B cell (primary cell): Measurements from ENCODE around the gene SPRYD3. TPM values are rescaled to one million over a fixed set of nuclear protein-coding genes. Genes with fewer than 3 reads are reported as not detected.

ENCODE experiments used
- ATAC-seq: fragments of 200-7000 bp; cut with Tn5 transposase; one replicate; pipeline ENCODE4 v1.10.0; 2021; ENCODE audit warnings: low read depth, mild to moderate bottlenecking, moderate number of reproducible peaks, moderate library complexity
- CTCF ChIA-PET: fragments of 350-600 bp; sonication (Branson Sonifier 250); formaldehyde crosslinking; loops from one replicate; lab custom pipeline; 2021; ENCODE audit warnings: antibody characterized with exemption, inconsistent platforms; lab: Charles Lee
- POLR2A ChIA-PET: fragments of 350-600 bp; sonication (Branson Sonifier 250); formaldehyde crosslinking; loops from one replicate; lab custom pipeline; 2021; ENCODE audit warnings: antibody characterized with exemption; lab: Charles Lee
- DNase-seq: peaks from one replicate; pipeline ENCODE4 v3.0.0; 2013
- H2AFZ ChIP-seq: 2 replicates; pipeline ENCODE4 v1.6.1; 2012; ENCODE audit warnings: mild to moderate bottlenecking, low read depth, low read length; ENCODE audit not compliant: insufficient read depth, poor library complexity, severe bottlenecking
- H3K27ac ChIP-seq, 2 donors: 1 replicate in 1 of 2; 2 replicates in 1 of 2; pipeline ENCODE4 v1.5.1; 2012 to 2013; ENCODE audit warnings: low read length in 2 of 2, mild to moderate bottlenecking in 2 of 2, moderate library complexity in 1 of 2
- H3K27me3 ChIP-seq, 4 experiments: fragments of 200-600 bp in 1 of 4; sonication (generic) in 1 of 4; replicated peaks in 1 of 4; 1 replicate in 2 of 4; 2 replicates in 2 of 4; pipeline versions ENCODE4 v1.6.1 to v1.7.0; 2013 to 2016; ENCODE audit warnings: low read length in 3 of 4, mild to moderate bottlenecking in 2 of 4, mixed read lengths in 1 of 4, moderate library complexity in 1 of 4; ENCODE audit not compliant: insufficient read depth in 4 of 4, control insufficient read depth in 3 of 4; ENCODE audit errors: control extremely low read depth in 1 of 4
- H3K36me3 ChIP-seq, 2 experiments: replicated peaks in 1 of 2; 1 replicate in 1 of 2; 2 replicates in 1 of 2; pipeline versions ENCODE4 v1.6.1 to v1.7.1; 2013; ENCODE audit warnings: low read length in 1 of 2; ENCODE audit not compliant: insufficient read depth in 2 of 2, control insufficient read depth in 1 of 2; ENCODE audit errors: control extremely low read depth in 1 of 2, extremely low read depth in 1 of 2
- H3K4me1 ChIP-seq, 2 donors: fragments of 200-600 bp in 1 of 2; sonication (generic) in 1 of 2; 1 replicate in 1 of 2; 2 replicates in 1 of 2; pipeline versions ENCODE4 v1.5.1 to v1.6.1; 2013 to 2017; ENCODE audit warnings: low read length in 2 of 2; ENCODE audit not compliant: control insufficient read depth in 2 of 2, insufficient read depth in 2 of 2
- H3K4me2 ChIP-seq: replicated peaks from 2 replicates; pipeline ENCODE3; 2012; ENCODE audit warnings: mild to moderate bottlenecking, low read depth, low read length; ENCODE audit not compliant: poor library complexity, severe bottlenecking
- H3K4me3 ChIP-seq, 5 experiments: fragments of 200-600 bp in 1 of 5; sonication (generic) in 1 of 5; 1 replicate in 3 of 5; 2 replicates in 2 of 5; pipeline versions ENCODE4 v1.5.1 to v1.7.0; 2011 to 2016; ENCODE audit warnings: low read length in 4 of 5, mild to moderate bottlenecking in 4 of 5, low read depth in 2 of 5, control low read depth in 1 of 5, moderate library complexity in 1 of 5; ENCODE audit not compliant: insufficient read depth in 1 of 5; ENCODE audit errors: control extremely low read depth in 1 of 5, extremely low read depth in 1 of 5
- H3K79me2 ChIP-seq: fragments of 200-600 bp; sonication (generic); one replicate; pipeline ENCODE4 v1.6.0; 2016; ENCODE audit warnings: low read length; ENCODE audit not compliant: control insufficient read depth, insufficient read depth
- H3K9ac ChIP-seq: fragments of 200-600 bp; sonication (generic); 2 replicates; pipeline ENCODE4 v1.6.1; 2017; ENCODE audit warnings: mild to moderate bottlenecking, low read length, moderate library complexity
- H3K9me3 ChIP-seq, 3 donors: one replicate each; pipeline versions ENCODE4 v1.6.1 to v1.7.1; 2013; ENCODE audit warnings: low read length in 2 of 3; ENCODE audit not compliant: control insufficient read depth in 2 of 3, insufficient read depth in 1 of 3; ENCODE audit errors: control extremely low read depth in 1 of 3
- H4K20me1 ChIP-seq: 2 replicates; pipeline ENCODE4 v1.6.0; 2012; ENCODE audit warnings: mild to moderate bottlenecking, low read length; ENCODE audit not compliant: insufficient read depth, control insufficient read depth, poor library complexity, severe bottlenecking
- H3K27ac Mint-ChIP-seq: one replicate; pipeline ENCODE4 v1.8.0; 2021; ENCODE audit warnings: mixed read lengths
- H3K27me3 Mint-ChIP-seq: one replicate; pipeline ENCODE4 v1.8.0; 2021; ENCODE audit warnings: mixed read lengths
- H3K4me1 Mint-ChIP-seq: one replicate; pipeline ENCODE4 v1.8.0; 2021; ENCODE audit warnings: mixed read lengths
- H3K4me3 Mint-ChIP-seq: one replicate; pipeline ENCODE4 v1.8.0; 2021; ENCODE audit warnings: mixed read lengths
- H3K9me3 Mint-ChIP-seq: one replicate; pipeline ENCODE4 v1.8.0; 2022; ENCODE audit warnings: mixed read lengths; ENCODE audit not compliant: insufficient read depth
- EZH2 ChIP-seq: IDR thresholded peaks from 2 replicates; pipeline ENCODE4 v1.6.1; 2012; ENCODE audit warnings: borderline replicate concordance, low read depth, mild to moderate bottlenecking, moderate library complexity, low read length; ENCODE audit not compliant: insufficient read depth, poor library complexity, severe bottlenecking
- WGBS: methylation state at CpG from one replicate; pipeline ENCODE4 v1.1.5; 2013; ENCODE audit warnings: missing lambda C conversion rate; ENCODE audit not compliant: insufficient coverage; 5-methylcytosine and 5-hydroxymethylcytosine counted together
- intact Hi-C: fragments of 100-400 bp; cut with micrococcal nuclease; formaldehyde crosslinking; loops from one replicate; pipeline ENCODE4 v1.10.0; 2022
- polyA plus RNA-seq: library from polyadenylated mRNA; depleted of rRNA; stranded (reverse); fragments of >200 nt; gene quantifications from 2 replicates; pipeline ENCODE4 v1.2.3, GENCODE V29; 2012
- total RNA-seq, 2 donors: library from RNA; stranded (reverse); fragments of 120-200 nt in 1 of 2; gene quantifications; 1 replicate in 1 of 2; 2 replicates in 1 of 2; pipeline versions ENCODE4 v1.2.3 to v1.2.4, GENCODE V29; 2013 to 2022
- TF ChIP-seq, protein P1 (sequence below): fragments of 200-600 bp; IDR thresholded peaks from one replicate; pipeline ENCODE4 v1.8.0; 2022; ENCODE audit warnings: antibody characterized with exemption, mild to moderate bottlenecking

Gene SPRYD3
- total and polyA plus RNA-seq, 2 donors (not counting 1 experiment from before 2014, with no cell fraction given): 15.9 to 43.3 TPM

DNA sequence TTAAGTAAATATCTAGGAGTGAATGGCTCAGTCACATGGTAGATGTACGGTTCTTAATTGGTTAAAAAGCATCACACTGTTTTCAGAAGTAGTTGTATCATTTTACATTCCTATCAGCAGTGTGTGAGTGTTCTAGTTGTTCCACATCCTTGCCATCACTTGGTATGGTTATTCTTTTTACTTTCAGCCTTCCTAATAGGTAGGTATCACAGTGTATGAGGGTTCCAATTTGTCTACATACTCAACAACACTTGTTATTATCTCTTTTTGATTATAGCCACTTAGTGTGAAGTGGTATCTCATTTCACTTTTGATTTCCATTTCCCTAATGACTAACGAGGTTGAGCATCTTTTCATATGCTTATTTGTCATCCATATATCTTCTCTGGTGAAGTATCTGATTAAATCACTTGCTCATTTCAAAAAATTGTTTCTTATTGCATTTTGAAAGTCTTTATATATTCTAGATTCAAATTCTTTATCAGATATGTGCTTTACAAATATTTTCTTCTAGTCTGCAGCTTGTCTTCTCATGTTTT, 3.5 kb upstream of the SPRYD3 start:
- WGBS: no CpG with 5 or more reads among the region's 2 CpGs
- POLR2A ChIA-PET: no interaction called here
- no peak overlapping the region for H3K4me3 Mint-ChIP-seq

More for the DNA sequence above, 3.5 kb upstream of the SPRYD3 start:
- peaks cover 17% of the 10 kb centered on the region for H3K4me1 Mint-ChIP-seq
- TF ChIP-seq, protein P1, sequence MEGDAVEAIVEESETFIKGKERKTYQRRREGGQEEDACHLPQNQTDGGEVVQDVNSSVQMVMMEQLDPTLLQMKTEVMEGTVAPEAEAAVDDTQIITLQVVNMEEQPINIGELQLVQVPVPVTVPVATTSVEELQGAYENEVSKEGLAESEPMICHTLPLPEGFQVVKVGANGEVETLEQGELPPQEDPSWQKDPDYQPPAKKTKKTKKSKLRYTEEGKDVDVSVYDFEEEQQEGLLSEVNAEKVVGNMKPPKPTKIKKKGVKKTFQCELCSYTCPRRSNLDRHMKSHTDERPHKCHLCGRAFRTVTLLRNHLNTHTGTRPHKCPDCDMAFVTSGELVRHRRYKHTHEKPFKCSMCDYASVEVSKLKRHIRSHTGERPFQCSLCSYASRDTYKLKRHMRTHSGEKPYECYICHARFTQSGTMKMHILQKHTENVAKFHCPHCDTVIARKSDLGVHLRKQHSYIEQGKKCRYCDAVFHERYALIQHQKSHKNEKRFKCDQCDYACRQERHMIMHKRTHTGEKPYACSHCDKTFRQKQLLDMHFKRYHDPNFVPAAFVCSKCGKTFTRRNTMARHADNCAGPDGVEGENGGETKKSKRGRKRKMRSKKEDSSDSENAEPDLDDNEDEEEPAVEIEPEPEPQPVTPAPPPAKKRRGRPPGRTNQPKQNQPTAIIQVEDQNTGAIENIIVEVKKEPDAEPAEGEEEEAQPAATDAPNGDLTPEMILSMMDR: no peak
- no peak for TF ChIP-seq EZH2
- no peaks in the 10 kb centered on the region for H3K36me3 ChIP-seq
- no peak overlapping the region for H3K27ac ChIP-seq
- intact Hi-C loops: no loop called here
- H3K9me3 ChIP-seq: peaks cover 0 to 3% (median 0%) of the 10 kb centered on the region in 3 donors
- no peak overlapping the region for H3K9ac ChIP-seq
- H3K4me3 ChIP-seq: no peak overlapping the region
- CTCF ChIA-PET: interaction anchor here (4.5 to 6.1 kb wide), 2 partner anchors 17 to 18 kb away, joined by 34 to 62 read pairs; no protein-coding TSS in a partner anchor
- H3K27ac Mint-ChIP-seq: no peak overlapping the region
- ATAC-seq (no peak), DNase-seq (no peak)
- no peaks in the 10 kb centered on the region for H3K9me3 Mint-ChIP-seq
- no peak overlapping the region for H3K4me2 ChIP-seq
- peaks cover 0 to 8% (median 0%) of the 10 kb centered on the region in 4 experiments for H3K27me3 ChIP-seq
- no peak overlapping the region for H2AFZ ChIP-seq
- peaks cover 9% of the 10 kb centered on the region for H3K27me3 Mint-ChIP-seq
- H3K79me2 ChIP-seq: peaks cover 18% of the 10 kb centered on the region
- H4K20me1 ChIP-seq: no peaks in the 10 kb centered on the region
- H3K4me1 ChIP-seq: peaks cover 10 to 17% of the 10 kb centered on the region in 2 donors
